GM23338 (cell line): Measurements from ENCODE around the gene PDGFRB. TPM values are rescaled to one million over a fixed set of nuclear protein-coding genes. Genes with fewer than 3 reads are reported as not detected.

Experiments
- ATAC-seq: fragments of 200-7000 bp; cut with Tn5 transposase; 3 replicates; pipeline ENCODE4 v1.9.1; 2020
- DNase-seq: peaks from one replicate; pipeline ENCODE4 v3.0.0-alpha.2; 2015; ENCODE audit warnings: low spot score
- H2AFZ ChIP-seq: fragments of 200-600 bp; sonication (generic); 2 replicates; pipeline ENCODE4 v1.8.0; 2016; ENCODE audit warnings: antibody characterized with exemption, mild to moderate bottlenecking, moderate library complexity
- H3F3A ChIP-seq: fragments of 200-600 bp; sonication (generic); replicated peaks from 2 replicates; pipeline ENCODE4 v1.8.0; 2017; ENCODE audit warnings: antibody characterized with exemption, mixed run types, low read depth
- H3K27ac ChIP-seq: fragments of 200-600 bp; sonication (generic); 2 replicates; pipeline ENCODE4 v1.6.1; 2016; ENCODE audit warnings: low read depth
- H3K27me3 ChIP-seq: fragments of 200-600 bp; sonication (generic); 2 replicates; pipeline ENCODE4 v1.8.0; 2016; ENCODE audit warnings: mild to moderate bottlenecking, mixed run types, moderate library complexity; ENCODE audit not compliant: insufficient read depth
- H3K36me3 ChIP-seq: fragments of 200-600 bp; sonication (generic); 2 replicates; pipeline ENCODE4 v1.8.0; 2016; ENCODE audit warnings: mild to moderate bottlenecking; ENCODE audit not compliant: insufficient read depth
- H3K4me1 ChIP-seq: fragments of 200-600 bp; sonication (generic); 2 replicates; pipeline ENCODE4 v1.8.0; 2016; ENCODE audit warnings: mild to moderate bottlenecking, moderate library complexity; ENCODE audit not compliant: insufficient read depth
- H3K4me2 ChIP-seq: fragments of 200-600 bp; sonication (generic); 2 replicates; pipeline ENCODE4 v1.7.1; 2017; ENCODE audit warnings: mixed run types
- H3K4me3 ChIP-seq: fragments of 200-600 bp; sonication (generic); 2 replicates; pipeline ENCODE4 v1.6.1; 2016; ENCODE audit warnings: mixed run types
- H3K79me2 ChIP-seq: fragments of 200-600 bp; sonication (generic); replicated peaks from 2 replicates; pipeline ENCODE4 v1.8.0; 2017; ENCODE audit warnings: mild to moderate bottlenecking; ENCODE audit not compliant: insufficient read depth
- H3K9me2 ChIP-seq: fragments of 200-600 bp; sonication (generic); 2 replicates; pipeline ENCODE4 v1.8.0; 2017; ENCODE audit not compliant: insufficient read depth
- H4K20me1 ChIP-seq: fragments of 200-600 bp; sonication (generic); replicated peaks from 2 replicates; pipeline ENCODE4 v1.8.0; 2017; ENCODE audit warnings: mild to moderate bottlenecking; ENCODE audit not compliant: insufficient read depth
- H3K27ac Mint-ChIP-seq: 2 replicates; pipeline ENCODE4 v1.8.0; 2020; ENCODE audit warnings: inconsistent platforms, mild to moderate bottlenecking, moderate library complexity, mixed read lengths
- H3K27me3 Mint-ChIP-seq: 3 replicates; pipeline ENCODE4 v1.8.0; 2022; ENCODE audit warnings: low read depth, mild to moderate bottlenecking, moderate library complexity, mixed read lengths, inconsistent platforms; ENCODE audit not compliant: insufficient read depth, poor library complexity
- H3K36me3 Mint-ChIP-seq: 3 replicates; pipeline ENCODE4 v1.8.0; 2021; ENCODE audit warnings: low read depth, mild to moderate bottlenecking, inconsistent platforms, moderate library complexity, mixed read lengths
- H3K4me1 Mint-ChIP-seq: 3 replicates; pipeline ENCODE4 v1.8.0; 2020; ENCODE audit warnings: mild to moderate bottlenecking, inconsistent platforms, mixed read lengths
- H3K4me3 Mint-ChIP-seq: 3 replicates; pipeline ENCODE4 v1.8.0; 2021; ENCODE audit warnings: moderate library complexity, mild to moderate bottlenecking, inconsistent platforms, mixed read lengths
- H3K9me3 Mint-ChIP-seq: 3 replicates; pipeline ENCODE4 v1.8.0; 2020; ENCODE audit warnings: moderate library complexity, mild to moderate bottlenecking, inconsistent platforms, mixed read lengths
- CREB1 ChIP-seq: fragments of 250-450 bp; sonication (Bioruptor Pico); IDR thresholded peaks from 2 replicates; pipeline ENCODE4 v1.5.0; 2020; ENCODE audit warnings: low read depth, mild to moderate bottlenecking, moderate library complexity
- CTCF ChIP-seq, 2 experiments: fragments of 200-600 bp in 1 of 2; sonication (generic) in 1 of 2; conservative IDR thresholded peaks; 2 replicates each; pipeline versions ENCODE4 v1.5.1 to v1.6.1; 2016 to 2017; ENCODE audit warnings: antibody characterized with exemption in 2 of 2, low read depth in 2 of 2, mild to moderate bottlenecking in 2 of 2, moderate library complexity in 1 of 2
- ETS1 ChIP-seq: IDR thresholded peaks from 2 replicates; pipeline ENCODE4 v1.6.1; 2016; ENCODE audit warnings: antibody characterized with exemption
- EZH2 ChIP-seq: fragments of 200-600 bp; sonication (generic); IDR thresholded peaks from one replicate; pipeline ENCODE4 v1.8.0; 2017; ENCODE audit warnings: antibody characterized with exemption, mild to moderate bottlenecking, low read depth; ENCODE audit not compliant: unreplicated experiment
- EZH2phosphoT487 ChIP-seq: fragments of 200-600 bp; sonication (generic); IDR thresholded peaks from one replicate; pipeline ENCODE4 v1.8.1; 2018; ENCODE audit warnings: antibody characterized with exemption; ENCODE audit not compliant: unreplicated experiment
- JUNB ChIP-seq: IDR thresholded peaks from one replicate; pipeline ENCODE4 v1.6.1; 2016; ENCODE audit warnings: antibody characterized with exemption; ENCODE audit not compliant: unreplicated experiment
- NANOG ChIP-seq: IDR thresholded peaks from 2 replicates; pipeline ENCODE4 v1.6.1; 2016; ENCODE audit warnings: antibody characterized with exemption, borderline replicate concordance
- POLR2AphosphoS5 ChIP-seq: IDR thresholded peaks from 2 replicates; pipeline ENCODE4 v1.6.1; 2016; ENCODE audit warnings: antibody characterized with exemption, low read depth
- STAT1 ChIP-seq: IDR thresholded peaks from one replicate; pipeline ENCODE4 v1.6.1; 2016; ENCODE audit warnings: antibody characterized with exemption; ENCODE audit not compliant: unreplicated experiment
- ZNF114 ChIP-seq: fragments of 250-450 bp; sonication (Bioruptor Pico); IDR thresholded peaks from 2 replicates; pipeline ENCODE4 v1.5.0; 2020; ENCODE audit warnings: mild to moderate bottlenecking, moderate library complexity
- ZNF331 ChIP-seq: fragments of 250-450 bp; sonication (Bioruptor Pico); IDR thresholded peaks from 2 replicates; pipeline ENCODE4 v1.5.0; 2020; ENCODE audit warnings: low read depth, mild to moderate bottlenecking, moderate library complexity
- ZNF462 ChIP-seq: fragments of 250-450 bp; sonication (Bioruptor Pico); IDR thresholded peaks from 2 replicates; pipeline ENCODE4 v1.5.0; 2020; ENCODE audit warnings: mild to moderate bottlenecking, moderate library complexity
- polyA plus RNA-seq: library from polyadenylated mRNA; unstranded; fragments of >200 nt; fragmentation: Nextera tagmentation; extraction: Ambion mirVana; gene quantifications from 2 replicates; pipeline ENCODE4 v1.2.1, GENCODE V29; 2016
- total RNA-seq: library from RNA; depleted of rRNA; stranded (reverse); fragments of >200 nt; shearing (Covaris generic); gene quantifications from 2 replicates; pipeline ENCODE4 v1.2.3, GENCODE V29; 2014
- TF ChIP-seq, protein P1 (sequence below): IDR thresholded peaks from one replicate; pipeline ENCODE4 v1.6.1; 2018; ENCODE audit warnings: antibody characterized with exemption; ENCODE audit not compliant: unreplicated experiment

PDGFRB gene
- total and polyA plus RNA-seq, 2 experiments from 2014 or later, result 4.5 to 11.3 TPM

GRCh38 chr5:150125334-150125733 lies 30.3 kb downstream of the PDGFRB start:
- H3K27ac Mint-ChIP-seq, result no peak overlapping the region
- Histone ChIP-seq H3K79me2 (no peaks in the 10 kb centered on the region), H3K4me1 (0 out of 2 replicates have a peak, but pooled peaks cover 4% of the 10 kb centered on the region), H3K9me2 (no peaks in the 10 kb centered on the region), H3K27ac (no peak overlapping the region), H2AFZ (no peak overlapping the region), H3K27me3 (no peaks in the 10 kb centered on the region), H3F3A (no peaks in the 10 kb centered on the region), H3K4me3 (no peak overlapping the region), H3K36me3 (no peaks in the 10 kb centered on the region), H4K20me1 (no peaks in the 10 kb centered on the region), H3K4me2 (no peak overlapping the region)
- no peak for DNase-seq
- H3K9me3 Mint-ChIP-seq, result no peaks in the 10 kb centered on the region
- H3K27me3 Mint-ChIP-seq, result peaks cover 16% of the 10 kb centered on the region
- peaks cover 22% of the 10 kb centered on the region for H3K4me1 Mint-ChIP-seq
- no peak overlapping the region for H3K4me3 Mint-ChIP-seq
- TF ChIP-seq CTCF (conservative IDR thresholded peaks at IDR 0.05; ENCODE audit: low read depth in 2 of 2) (no peak), NANOG (no peak), POLR2AphosphoS5 (no peak), ETS1 (no peak), CREB1 (CRISPR knock-in tag) (no peak), EZH2phosphoT487 (no peak), ZNF114 (no peak), JUNB (no peak), ZNF331 (CRISPR knock-in tag) (no peak), STAT1 (no peak), ZNF462 (no peak), EZH2 (no peak)
- TF ChIP-seq, protein P1, sequence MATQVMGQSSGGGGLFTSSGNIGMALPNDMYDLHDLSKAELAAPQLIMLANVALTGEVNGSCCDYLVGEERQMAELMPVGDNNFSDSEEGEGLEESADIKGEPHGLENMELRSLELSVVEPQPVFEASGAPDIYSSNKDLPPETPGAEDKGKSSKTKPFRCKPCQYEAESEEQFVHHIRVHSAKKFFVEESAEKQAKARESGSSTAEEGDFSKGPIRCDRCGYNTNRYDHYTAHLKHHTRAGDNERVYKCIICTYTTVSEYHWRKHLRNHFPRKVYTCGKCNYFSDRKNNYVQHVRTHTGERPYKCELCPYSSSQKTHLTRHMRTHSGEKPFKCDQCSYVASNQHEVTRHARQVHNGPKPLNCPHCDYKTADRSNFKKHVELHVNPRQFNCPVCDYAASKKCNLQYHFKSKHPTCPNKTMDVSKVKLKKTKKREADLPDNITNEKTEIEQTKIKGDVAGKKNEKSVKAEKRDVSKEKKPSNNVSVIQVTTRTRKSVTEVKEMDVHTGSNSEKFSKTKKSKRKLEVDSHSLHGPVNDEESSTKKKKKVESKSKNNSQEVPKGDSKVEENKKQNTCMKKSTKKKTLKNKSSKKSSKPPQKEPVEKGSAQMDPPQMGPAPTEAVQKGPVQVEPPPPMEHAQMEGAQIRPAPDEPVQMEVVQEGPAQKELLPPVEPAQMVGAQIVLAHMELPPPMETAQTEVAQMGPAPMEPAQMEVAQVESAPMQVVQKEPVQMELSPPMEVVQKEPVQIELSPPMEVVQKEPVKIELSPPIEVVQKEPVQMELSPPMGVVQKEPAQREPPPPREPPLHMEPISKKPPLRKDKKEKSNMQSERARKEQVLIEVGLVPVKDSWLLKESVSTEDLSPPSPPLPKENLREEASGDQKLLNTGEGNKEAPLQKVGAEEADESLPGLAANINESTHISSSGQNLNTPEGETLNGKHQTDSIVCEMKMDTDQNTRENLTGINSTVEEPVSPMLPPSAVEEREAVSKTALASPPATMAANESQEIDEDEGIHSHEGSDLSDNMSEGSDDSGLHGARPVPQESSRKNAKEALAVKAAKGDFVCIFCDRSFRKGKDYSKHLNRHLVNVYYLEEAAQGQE, result no peak
- no peak for ATAC-seq
- H3K36me3 Mint-ChIP-seq, result no peaks in the 10 kb centered on the region; the same call in 2 of the 3 replicates
